Peyer's patch (tissue), 4 donors: ENCODE results near the gene DERA. TPM values are rescaled to one million over a fixed set of nuclear protein-coding genes. Genes with fewer than 3 reads are reported as not detected.
A peak's percentile ranks its signal among the peaks of the same experiment; 100 is the strongest.
"Not testable (repeated sequence)": the region's sequence is repeated elsewhere in the genome, so short reads cannot be mapped to it uniquely, and the experiment has no call there.

Experiments
- DNase-seq, 3 donors: peaks; one replicate each; pipeline ENCODE4 v3.0.0-alpha.2; 2017 to 2019
- H3K27ac ChIP-seq, 4 donors: fragments of 200-600 bp; sonication (generic); one replicate each; pipeline ENCODE4 v1.5.1; 2016 to 2019
- H3K27me3 ChIP-seq, 2 donors: fragments of 200-600 bp; sonication (generic); one replicate each; pipeline ENCODE4 v1.5.1; 2019
- H3K36me3 ChIP-seq, 3 donors: fragments of 200-600 bp; sonication (generic); one replicate each; pipeline ENCODE4 v1.5.1; 2016 to 2019
- H3K4me1 ChIP-seq, 4 donors: fragments of 200-600 bp; sonication (generic); one replicate each; pipeline ENCODE4 v1.5.1; 2016 to 2019
- H3K4me3 ChIP-seq, 4 donors: fragments of 200-600 bp; sonication (generic); 1 replicate in 3 of 4; 2 replicates in 1 of 4; pipeline ENCODE4 v1.5.1; 2016 to 2019; ENCODE audit warnings: mild to moderate bottlenecking in 1 of 4
- H3K9me3 ChIP-seq, 4 donors: fragments of 200-600 bp; sonication (generic); one replicate each; pipeline ENCODE4 v1.5.1; 2016 to 2019; ENCODE audit warnings: mild to moderate bottlenecking in 1 of 4
- CTCF ChIP-seq, 6 experiments: fragments of 450-650 bp in 4 of 6; fragments of 200-600 bp in 2 of 6; sonication (generic) in 1 of 6; IDR thresholded peaks; one replicate each; pipeline ENCODE4 v1.5.1; 2017 to 2019; ENCODE audit warnings: antibody characterized with exemption in 6 of 6, mild to moderate bottlenecking in 3 of 6, moderate library complexity in 1 of 6
- POLR2A ChIP-seq, 2 donors: fragments of 450-650 bp; IDR thresholded peaks; one replicate each; pipeline ENCODE4 v1.5.1; 2017; ENCODE audit warnings: antibody characterized with exemption in 2 of 2, mild to moderate bottlenecking in 2 of 2, moderate library complexity in 2 of 2
- total RNA-seq, 4 donors: library from RNA; depleted of rRNA; stranded (reverse); fragments of >200 nt; gene quantifications; one replicate each; pipeline ENCODE4 v1.1.0, GENCODE V29; 2016

Gene DERA
- total RNA-seq, 4 donors from 2014 or later = 45.4 to 111 (median 78.9) TPM

- Histone ChIP-seq H3K27ac (peak overlapping the region in 3 of 4 donors; percentile 91 to 99 (median 98)), H3K4me3 (peak overlapping the region in 2 of 4 donors; percentile 69 to 82), H3K4me1 (peaks cover 0 to 8% (median 0%) of the 10 kb centered on the region in 4 donors), H3K36me3 (no peaks in the 10 kb centered on the region), H3K9me3 (no peaks in the 10 kb centered on the region), H3K27me3 (no peaks in the 10 kb centered on the region)
- TF ChIP-seq CTCF (IDR thresholded peaks at IDR 0.05) = no peak
- no peak for TF ChIP-seq POLR2A (IDR thresholded peaks at IDR 0.05)
- DNase-seq = no peak
Observed at GRCh38 chr12:15910468-15910863, 666 bp upstream of the DERA start.

GRCh38 chr12:15911931-15912330, 799 bp downstream of the DERA start:
- DNase-seq, H3K4me1 ChIP-seq, H3K9me3 ChIP-seq, H3K27me3 ChIP-seq, H3K36me3 ChIP-seq: not testable (repeated sequence)
- H3K4me3 ChIP-seq = peak overlapping the region; percentile 69 to 87 (median 78)
- H3K27ac ChIP-seq = peak overlapping the region; percentile 87 to 99 (median 94)

GRCh38 chr12:15914131-15914530, 3.0 kb downstream of the DERA start:
- H3K9me3 ChIP-seq, H3K36me3 ChIP-seq, H3K27ac ChIP-seq, H3K4me3 ChIP-seq, DNase-seq, H3K4me1 ChIP-seq, H3K27me3 ChIP-seq: not testable (repeated sequence)

GRCh38 chr12:15918066-15918465, 6.9 kb downstream of the DERA start:
- Histone ChIP-seq H3K27ac (no peak overlapping the region), H3K27me3 (no peaks in the 10 kb centered on the region), H3K36me3 (no peaks in the 10 kb centered on the region), H3K4me1 (no peaks in the 10 kb centered on the region), H3K9me3 (no peaks in the 10 kb centered on the region), H3K4me3 (no peak overlapping the region)
- TF ChIP-seq CTCF (IDR thresholded peaks at IDR 0.05) (no peak), POLR2A (IDR thresholded peaks at IDR 0.05) (no peak)
- DNase-seq = no peak

- no peak for TF ChIP-seq POLR2A (IDR thresholded peaks at IDR 0.05)
- no peak for TF ChIP-seq CTCF (IDR thresholded peaks at IDR 0.05)
- Histone ChIP-seq H3K27me3 (no peaks in the 10 kb centered on the region), H3K4me3 (no peak overlapping the region), H3K27ac (no peak overlapping the region), H3K4me1 (no peaks in the 10 kb centered on the region), H3K36me3 (no peaks in the 10 kb centered on the region), H3K9me3 (no peaks in the 10 kb centered on the region)
- DNase-seq = no peak
Observed at GRCh38 chr12:15919418-15919817, 8.3 kb downstream of the DERA start.

- Histone ChIP-seq H3K27me3 (no peaks in the 10 kb centered on the region), H3K27ac (no peak overlapping the region), H3K4me3 (no peak overlapping the region), H3K9me3 (no peaks in the 10 kb centered on the region), H3K36me3 (no peaks in the 10 kb centered on the region), H3K4me1 (no peaks in the 10 kb centered on the region)
- TF ChIP-seq CTCF (IDR thresholded peaks at IDR 0.05) (no peak), POLR2A (IDR thresholded peaks at IDR 0.05) (no peak)
- DNase-seq = no peak
Observed at GRCh38 chr12:15924956-15925355, 13.8 kb downstream of the DERA start.

GRCh38 chr12:15928346-15928745, 17.2 kb downstream of the DERA start:
- no peak for TF ChIP-seq POLR2A (IDR thresholded peaks at IDR 0.05)
- TF ChIP-seq CTCF (IDR thresholded peaks at IDR 0.05) = no peak
- Histone ChIP-seq H3K27ac (no peak overlapping the region), H3K27me3 (no peaks in the 10 kb centered on the region), H3K4me1 (no peaks in the 10 kb centered on the region), H3K4me3 (no peak overlapping the region), H3K36me3 (no peaks in the 10 kb centered on the region), H3K9me3 (no peaks in the 10 kb centered on the region)
- DNase-seq = no peak
